Ishikawa (cell line): ENCODE results near the gene ALDH2.

Experiments
- CEBPB ChIP-seq: IDR thresholded peaks from 2 replicates; pipeline ENCODE4 v1.6.1; 2012
- CREB1 ChIP-seq: IDR thresholded peaks from 2 replicates; pipeline ENCODE4 v1.6.1; 2012; ENCODE audit warnings: low read depth
- EGR1 ChIP-seq: IDR thresholded peaks from 2 replicates; pipeline ENCODE4 v1.6.1; 2012
- EP300 ChIP-seq: IDR thresholded peaks from 2 replicates; pipeline ENCODE4 v1.6.1; 2012; ENCODE audit warnings: borderline replicate concordance
- FOXM1 ChIP-seq: IDR thresholded peaks from 2 replicates; pipeline ENCODE4 v1.6.1; 2012; ENCODE audit warnings: low read depth, borderline replicate concordance
- MAX ChIP-seq: IDR thresholded peaks from 2 replicates; pipeline ENCODE4 v1.6.1; 2012
- NFIC ChIP-seq: IDR thresholded peaks from 2 replicates; pipeline ENCODE4 v1.6.1; 2012
- RAD21 ChIP-seq: IDR thresholded peaks from 2 replicates; pipeline ENCODE4 v1.6.1; 2012; ENCODE audit warnings: low read depth
- REST ChIP-seq: IDR thresholded peaks from 2 replicates; pipeline ENCODE4 v1.6.1; 2012; ENCODE audit warnings: low read depth, mild to moderate bottlenecking
- TAF1 ChIP-seq: IDR thresholded peaks from 2 replicates; pipeline ENCODE4 v1.6.1; 2012; ENCODE audit warnings: low read depth, mild to moderate bottlenecking
- TCF12 ChIP-seq: IDR thresholded peaks from 2 replicates; pipeline ENCODE4 v1.6.1; 2012; ENCODE audit warnings: low read depth
- TEAD4 ChIP-seq: IDR thresholded peaks from 2 replicates; pipeline ENCODE4 v1.6.1; 2012
- YY1 ChIP-seq: IDR thresholded peaks from 2 replicates; pipeline ENCODE4 v1.6.1; 2012; ENCODE audit warnings: low read depth
- ZBTB7A ChIP-seq: IDR thresholded peaks from 2 replicates; pipeline ENCODE4 v1.6.1; 2012; ENCODE audit warnings: low read depth
- TF ChIP-seq, protein P1 (sequence below): IDR thresholded peaks from 2 replicates; pipeline ENCODE4 v1.6.1; 2012

The ALDH2 gene

DNA sequence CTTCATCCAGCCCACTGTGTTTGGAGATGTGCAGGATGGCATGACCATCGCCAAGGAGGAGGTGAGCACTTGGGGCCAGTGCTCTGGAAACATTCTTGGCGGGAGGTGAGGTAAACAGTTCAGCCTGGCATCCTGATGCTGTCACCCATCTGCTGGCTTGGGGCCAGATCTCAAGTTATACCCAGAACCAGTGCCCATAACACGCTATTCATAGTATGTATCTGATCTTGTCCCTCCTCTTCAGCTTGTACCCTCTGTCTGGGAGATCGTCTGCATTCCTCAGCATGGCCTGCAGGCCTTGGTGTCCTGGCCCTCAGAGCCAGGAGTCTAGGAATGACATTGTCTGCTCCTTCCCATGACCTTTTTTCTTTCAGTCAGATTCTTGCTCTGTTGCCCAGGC lies 31.4 kb downstream of the ALDH2 start:
- TF ChIP-seq EP300 (no peak), CREB1 (no peak)

GRCh38 chr12:111799758-111800157 lies 33.0 kb downstream of the ALDH2 start:
- TF ChIP-seq TAF1: no peak

- no peak for TF ChIP-seq TEAD4
- no peak for TF ChIP-seq ZBTB7A
- TF ChIP-seq REST: no peak
- TF ChIP-seq EP300: no peak
- no peak for TF ChIP-seq NFIC
- TF ChIP-seq CEBPB: no peak
- no peak for TF ChIP-seq YY1
- TF ChIP-seq, protein P1, sequence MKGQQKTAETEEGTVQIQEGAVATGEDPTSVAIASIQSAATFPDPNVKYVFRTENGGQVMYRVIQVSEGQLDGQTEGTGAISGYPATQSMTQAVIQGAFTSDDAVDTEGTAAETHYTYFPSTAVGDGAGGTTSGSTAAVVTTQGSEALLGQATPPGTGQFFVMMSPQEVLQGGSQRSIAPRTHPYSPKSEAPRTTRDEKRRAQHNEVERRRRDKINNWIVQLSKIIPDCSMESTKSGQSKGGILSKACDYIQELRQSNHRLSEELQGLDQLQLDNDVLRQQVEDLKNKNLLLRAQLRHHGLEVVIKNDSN: no peak
- no peak for TF ChIP-seq EGR1
- TF ChIP-seq MAX: no peak
- no peak for TF ChIP-seq FOXM1
- no peak for TF ChIP-seq TCF12
- no peak for TF ChIP-seq TAF1
- no peak for TF ChIP-seq RAD21
- no peak for TF ChIP-seq CREB1
Observed at GRCh38 chr12:111803038-111803626, 36.4 kb downstream of the ALDH2 start.

DNA sequence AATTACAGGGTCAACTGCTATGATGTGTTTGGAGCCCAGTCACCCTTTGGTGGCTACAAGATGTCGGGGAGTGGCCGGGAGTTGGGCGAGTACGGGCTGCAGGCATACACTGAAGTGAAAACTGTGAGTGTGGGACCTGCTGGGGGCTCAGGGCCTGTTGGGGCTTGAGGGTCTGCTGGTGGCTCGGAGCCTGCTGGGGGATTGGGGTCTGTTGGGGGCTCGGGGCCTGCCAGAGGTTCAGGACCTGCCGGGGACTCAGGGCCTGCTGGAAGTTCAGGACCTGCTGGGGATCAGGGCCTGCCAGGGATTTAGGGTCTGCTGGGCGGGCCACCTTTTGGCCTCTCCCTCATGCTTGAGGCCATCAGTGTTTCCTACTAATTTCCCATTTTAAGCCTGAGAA lies 37.1 kb downstream of the ALDH2 start:
- TF ChIP-seq YY1: no peak
- no peak for TF ChIP-seq TAF1
- TF ChIP-seq MAX: no peak
- no peak for TF ChIP-seq CREB1
- TF ChIP-seq RAD21: no peak
- no peak for TF ChIP-seq TEAD4
- no peak for TF ChIP-seq CEBPB
- no peak for TF ChIP-seq FOXM1
- no peak for TF ChIP-seq TCF12
- TF ChIP-seq, protein P1: no peak
- TF ChIP-seq EGR1: no peak
- no peak for TF ChIP-seq NFIC
- no peak for TF ChIP-seq REST
- TF ChIP-seq EP300: no peak
- no peak for TF ChIP-seq ZBTB7A

- no peak for TF ChIP-seq REST
- TF ChIP-seq NFIC: no peak
- no peak for TF ChIP-seq TEAD4
- TF ChIP-seq FOXM1: no peak
- TF ChIP-seq ZBTB7A: no peak
- TF ChIP-seq, protein P1: no peak
- no peak for TF ChIP-seq RAD21
- no peak for TF ChIP-seq EGR1
- no peak for TF ChIP-seq TAF1
- TF ChIP-seq TCF12: no peak
- no peak for TF ChIP-seq CEBPB
- no peak for TF ChIP-seq MAX
Observed at GRCh38 chr12:111806304-111806703, 39.6 kb downstream of the ALDH2 start.
